Keratinocyte (primary cell): ENCODE measurements around the gene CTIF.

Experiments used
- CTCF ChIP-seq, 3 experiments: IDR thresholded peaks in 1 of 3; conservative IDR thresholded peaks in 1 of 3; optimal IDR thresholded peaks in 1 of 3; 2 replicates in 2 of 3; 3 replicates in 1 of 3; pipeline versions ENCODE3 to v1.5.1; 2011; ENCODE audit warnings: low read length in 3 of 3, mild to moderate bottlenecking in 3 of 3, moderate library complexity in 2 of 3, control low read depth in 1 of 3, inconsistent platforms in 1 of 3; ENCODE audit not compliant: insufficient read depth in 2 of 3; ENCODE audit errors: extremely low read depth in 1 of 3
- EZH2 ChIP-seq: IDR thresholded peaks from one replicate; pipeline ENCODE4 v1.6.1; 2012; ENCODE audit warnings: inconsistent platforms, mild to moderate bottlenecking, low read length, moderate library complexity

- no peak for TF ChIP-seq CTCF (optimal IDR thresholded peaks at IDR 0.05 in 1 of 3, IDR thresholded peaks at IDR 0.05 in 1 of 3, conservative IDR thresholded peaks at IDR 0.05 in 1 of 3; ENCODE audit: extremely low read depth in 1 of 3, insufficient read depth in 2 of 3, low read length in 3 of 3)
- no peak for TF ChIP-seq EZH2
Observed at GRCh38 chr18:48840491-48840877, 301.7 kb downstream of the CTIF start.
